Smooth muscle cell (in vitro differentiated cells): ENCODE results near the gene PNLIPRP1. TPM values are rescaled to one million over a fixed set of nuclear protein-coding genes. Genes with fewer than 3 reads are reported as not detected.

Source experiments
- DNase-seq: peaks from one replicate; lab custom pipeline; 2025; ENCODE audit not compliant: unreplicated experiment; lab: John Stamatoyannopoulos, UW
- H2AFZ ChIP-seq: fragments of 200-600 bp; sonication (generic); 2 replicates; pipeline ENCODE4 v1.6.0; 2016; ENCODE audit warnings: antibody characterized with exemption, low read depth, mild to moderate bottlenecking
- H3F3A ChIP-seq: fragments of 200-600 bp; sonication (generic); 2 replicates; pipeline ENCODE4 v1.6.0; 2017; ENCODE audit warnings: antibody characterized with exemption, low read depth
- H3K27ac ChIP-seq: fragments of 200-600 bp; sonication (generic); 2 replicates; pipeline ENCODE4 v1.5.1; 2016; ENCODE audit warnings: low read depth, mild to moderate bottlenecking
- H3K27me3 ChIP-seq: fragments of 200-600 bp; sonication (generic); 2 replicates; pipeline ENCODE4 v1.6.1; 2016; ENCODE audit warnings: low read depth, mild to moderate bottlenecking
- H3K36me3 ChIP-seq: fragments of 200-600 bp; sonication (generic); 2 replicates; pipeline ENCODE4 v1.5.1; 2016; ENCODE audit warnings: low read depth
- H3K4me1 ChIP-seq: fragments of 200-600 bp; sonication (generic); 2 replicates; pipeline ENCODE4 v1.5.1; 2016; ENCODE audit warnings: low read depth
- H3K4me2 ChIP-seq: fragments of 200-600 bp; sonication (generic); 2 replicates; pipeline ENCODE4 v1.6.0; 2016; ENCODE audit warnings: mild to moderate bottlenecking
- H3K4me3 ChIP-seq: fragments of 200-600 bp; sonication (generic); 2 replicates; pipeline ENCODE4 v1.5.1; 2016; ENCODE audit warnings: mild to moderate bottlenecking
- H3K79me2 ChIP-seq: fragments of 200-600 bp; sonication (generic); 2 replicates; pipeline ENCODE4 v1.6.0; 2016; ENCODE audit warnings: low read depth, mild to moderate bottlenecking
- H3K9ac ChIP-seq: fragments of 200-600 bp; sonication (generic); 2 replicates; pipeline ENCODE4 v1.6.0; 2016; ENCODE audit warnings: low read depth
- H3K9me3 ChIP-seq: fragments of 200-600 bp; sonication (generic); replicated peaks from 2 replicates; pipeline ENCODE4 v1.5.1; 2016; ENCODE audit warnings: low read depth
- H4K20me1 ChIP-seq: fragments of 200-600 bp; sonication (generic); 2 replicates; pipeline ENCODE4 v1.6.0; 2016; ENCODE audit warnings: low read depth
- CTCF ChIP-seq: fragments of 200-600 bp; sonication (generic); IDR thresholded peaks from 2 replicates; pipeline ENCODE4 v1.5.1; 2017; ENCODE audit warnings: borderline replicate concordance, mild to moderate bottlenecking, antibody characterized with exemption; ENCODE audit not compliant: insufficient read depth, poor library complexity, severe bottlenecking
- WGBS: methylation state at CpG from one replicate; pipeline ENCODE4 v1.1.7; 2016; ENCODE audit warnings: low lambda C conversion rate; 5-methylcytosine and 5-hydroxymethylcytosine counted together
- polyA plus RNA-seq: library from polyadenylated mRNA; unstranded; fragments of >200 nt; fragmentation: Nextera tagmentation; extraction: Ambion mirVana; gene quantifications from 2 replicates; pipeline ENCODE4 v1.2.1, GENCODE V29; 2016
- total RNA-seq: library from RNA; depleted of rRNA; stranded (reverse); fragments of >200 nt; gene quantifications from 2 replicates; pipeline ENCODE4 v1.2.3, GENCODE V29; 2014

PNLIPRP1 gene
- total and polyA plus RNA-seq, 2 experiments from 2014 or later = not detected

GRCh38 chr10:116625845-116626244 lies 35.1 kb downstream of the PNLIPRP1 start:
- H3K9ac ChIP-seq = no peak overlapping the region
- 95% methylated on average over 7 of the region's 7 CpGs for WGBS
- no peak overlapping the region for H2AFZ ChIP-seq
- no peaks in the 10 kb centered on the region for H3F3A ChIP-seq
- no peaks in the 10 kb centered on the region for H4K20me1 ChIP-seq
- TF ChIP-seq CTCF = no peak
- H3K27me3 ChIP-seq = peaks cover 36% of the 10 kb centered on the region
- H3K36me3 ChIP-seq = no peaks in the 10 kb centered on the region
- no peaks in the 10 kb centered on the region for H3K79me2 ChIP-seq
- DNase-seq = no peak
- no peaks in the 10 kb centered on the region for H3K4me1 ChIP-seq
- H3K4me3 ChIP-seq = no peak overlapping the region
- H3K4me2 ChIP-seq = no peak overlapping the region
- no peak overlapping the region for H3K27ac ChIP-seq
- H3K9me3 ChIP-seq = no peaks in the 10 kb centered on the region

GRCh38 chr10:116626815-116627214 lies 36.1 kb downstream of the PNLIPRP1 start:
- H3K4me3 ChIP-seq = no peak overlapping the region
- 85% methylated on average over 9 of the region's 9 CpGs for WGBS
- no peaks in the 10 kb centered on the region for H3K36me3 ChIP-seq
- no peak overlapping the region for H3K4me2 ChIP-seq
- H4K20me1 ChIP-seq = no peaks in the 10 kb centered on the region
- no peaks in the 10 kb centered on the region for H3F3A ChIP-seq
- no peak overlapping the region for H3K27ac ChIP-seq
- no peaks in the 10 kb centered on the region for H3K79me2 ChIP-seq
- TF ChIP-seq CTCF = no peak
- peaks cover 38% of the 10 kb centered on the region for H3K27me3 ChIP-seq
- H3K9me3 ChIP-seq = no peaks in the 10 kb centered on the region
- DNase-seq = no peak
- H2AFZ ChIP-seq = no peak overlapping the region
- no peaks in the 10 kb centered on the region for H3K4me1 ChIP-seq
- H3K9ac ChIP-seq = no peak overlapping the region

GRCh38 chr10:116627386-116627933 lies 36.7 kb downstream of the PNLIPRP1 start:
- peak; percentile 35 for TF ChIP-seq CTCF
- Histone ChIP-seq H3K4me2 (peak overlapping the region; percentile 85), H4K20me1 (no peaks in the 10 kb centered on the region), H3K27ac (no peak overlapping the region), H3F3A (no peaks in the 10 kb centered on the region), H3K27me3 (peaks cover 38% of the 10 kb centered on the region), H3K9ac (no peak overlapping the region), H2AFZ (peak overlapping the region; percentile 54), H3K79me2 (no peaks in the 10 kb centered on the region), H3K36me3 (no peaks in the 10 kb centered on the region), H3K4me3 (peak overlapping the region; percentile 45), H3K4me1 (peaks cover 4% of the 10 kb centered on the region), H3K9me3 (no peaks in the 10 kb centered on the region)
- DNase-seq = no peak
- WGBS = 6% methylated on average over 26 of the region's 49 CpGs

- Histone ChIP-seq H3K9me3 (no peaks in the 10 kb centered on the region), H3K79me2 (no peaks in the 10 kb centered on the region), H3F3A (no peaks in the 10 kb centered on the region), H3K27me3 (peaks cover 38% of the 10 kb centered on the region), H3K4me3 (no peak overlapping the region), H2AFZ (no peak overlapping the region), H3K27ac (no peak overlapping the region), H3K36me3 (no peaks in the 10 kb centered on the region), H3K4me1 (peaks cover 10% of the 10 kb centered on the region), H3K4me2 (no peak overlapping the region), H3K9ac (no peak overlapping the region), H4K20me1 (no peaks in the 10 kb centered on the region)
- WGBS = 87% methylated on average over 4 of the region's 4 CpGs
- no peak for DNase-seq
- no peak for TF ChIP-seq CTCF
Observed at GRCh38 chr10:116629340-116629739, 38.6 kb downstream of the PNLIPRP1 start.
